GM12878 (cell line): ENCODE results near the gene STON1. TPM values are rescaled to one million over a fixed set of nuclear protein-coding genes. Genes with fewer than 3 reads are reported as not detected.

Experiments used
- ATAC-seq: fragments of 200-7000 bp; cut with Tn5 transposase; 3 replicates; pipeline ENCODE4 v1.9.1; 2020; ENCODE audit warnings: mild to moderate bottlenecking, moderate library complexity
- BruUV-seq: library from RNA; stranded (reverse); fragments of 400-500 nt; replicated peaks from 2 replicates; lab custom pipeline; 2021; lab: Mats Ljungman, UMichigan
- CTCF ChIA-PET: fragments of 300-600 bp; sonication (Branson Sonifier 250); formaldehyde crosslinking; extraction: SDS; loops from one replicate; lab custom pipeline; 2021; ENCODE audit warnings: inconsistent platforms; lab: Yijun Ruan, JAX
- POLR2A ChIA-PET: fragments of 350-600 bp; formaldehyde crosslinking; extraction: SDS; loops from one replicate; lab custom pipeline; 2021; ENCODE audit warnings: inconsistent platforms; lab: Charles Lee
- RAD21 ChIA-PET: fragments of 300-600 bp; sonication (Branson Sonifier 250); formaldehyde crosslinking; loops from one replicate; lab custom pipeline; 2023; ENCODE audit warnings: antibody characterized with exemption; ENCODE audit not compliant: unreplicated experiment; lab: Charles Lee
- SMC1A ChIA-PET: fragments of 300-600 bp; sonication (Branson Sonifier 250); formaldehyde crosslinking; loops from one replicate; lab custom pipeline; 2023; ENCODE audit not compliant: unreplicated experiment, uncharacterized antibody; lab: Charles Lee
- DNase-seq: peaks from one replicate; pipeline ENCODE4 v3.0.0-alpha.2; 2011; ENCODE audit warnings: low read depth, low spot score
- FAIRE-seq: peaks from 3 replicates; lab custom pipeline; 2011; peaks lifted over from hg19 to GRCh38; lab: Jason Lieb, UNC
- H2AFZ ChIP-seq: 2 replicates; pipeline ENCODE4 v1.6.0; 2011; ENCODE audit warnings: low read depth, low read length, control low read depth; ENCODE audit not compliant: control insufficient read depth
- H3K27ac ChIP-seq: 2 replicates; pipeline ENCODE4 v1.5.1; 2011; ENCODE audit warnings: control low read depth; ENCODE audit not compliant: control insufficient read depth, insufficient read depth
- H3K27me3 ChIP-seq, 2 experiments: replicated peaks in 1 of 2; 2 replicates each; pipeline versions ENCODE4 v1.6.0 to v1.6.1; 2011; ENCODE audit warnings: low read length in 1 of 2; ENCODE audit not compliant: control insufficient read depth in 2 of 2, insufficient read depth in 2 of 2
- H3K36me3 ChIP-seq, 2 experiments: 2 replicates each; pipeline ENCODE4 v1.5.1; 2011; ENCODE audit warnings: low read length in 1 of 2; ENCODE audit not compliant: control insufficient read depth in 2 of 2, insufficient read depth in 2 of 2
- H3K4me1 ChIP-seq: 2 replicates; pipeline ENCODE4 v1.6.1; 2011; ENCODE audit warnings: mild to moderate bottlenecking, low read length, moderate library complexity, mixed read lengths; ENCODE audit not compliant: control insufficient read depth, insufficient read depth
- H3K4me2 ChIP-seq: 2 replicates; pipeline ENCODE4 v1.6.0; 2011; ENCODE audit warnings: control low read depth; ENCODE audit not compliant: control insufficient read depth, insufficient read depth
- H3K4me3 ChIP-seq: fragments of 200-600 bp; sonication (generic); 2 replicates; pipeline ENCODE4 v1.5.1; 2016
- H3K79me2 ChIP-seq: 2 replicates; pipeline ENCODE4 v1.6.0; 2011; ENCODE audit warnings: low read length; ENCODE audit not compliant: control insufficient read depth, insufficient read depth
- H3K9ac ChIP-seq: 2 replicates; pipeline ENCODE4 v1.8.0; 2011; ENCODE audit warnings: low read length, control low read depth, mixed read lengths; ENCODE audit not compliant: control insufficient read depth, insufficient read depth
- H3K9me3 ChIP-seq: replicated peaks from 3 replicates; pipeline ENCODE4 v1.5.1; 2011; ENCODE audit warnings: mild to moderate bottlenecking, low read length; ENCODE audit not compliant: control insufficient read depth, insufficient read depth
- H4K20me1 ChIP-seq: 2 replicates; pipeline ENCODE4 v1.6.0; 2011; ENCODE audit not compliant: control insufficient read depth, insufficient read depth
- DPF2 ChIP-seq: fragments of 450-650 bp; IDR thresholded peaks from 2 replicates; pipeline ENCODE4 v1.6.1; 2017; ENCODE audit warnings: mild to moderate bottlenecking
- E2F8 ChIP-seq: fragments of 450-650 bp; IDR thresholded peaks from 2 replicates; pipeline ENCODE4 v1.6.1; 2018; ENCODE audit warnings: mild to moderate bottlenecking, low read depth, moderate library complexity; ENCODE audit not compliant: partially characterized antibody
- SREBF1 ChIP-seq: IDR thresholded peaks from 2 replicates; pipeline ENCODE4 v1.6.1; 2012; ENCODE audit warnings: mild to moderate bottlenecking, low read length
- ZBTB11 ChIP-seq: fragments of 450-650 bp; formaldehyde crosslinking; IDR thresholded peaks from 2 replicates; pipeline ENCODE4 v1.5.0; 2022; ENCODE audit warnings: mild to moderate bottlenecking, missing genetic modification characterization
- WGBS: methylation state at CpG from one replicate; pipeline ENCODE4 v1.1.6; 2016; ENCODE audit warnings: low lambda C conversion rate; ENCODE audit not compliant: insufficient replicate concordance, insufficient coverage; ENCODE audit errors: missing lambda C conversion rate; 5-methylcytosine and 5-hydroxymethylcytosine counted together
- in situ Hi-C: fragments of 300-500 bp; cut with MboI; formaldehyde crosslinking; loops from 9 replicates; pipeline ENCODE4 v1.14.3; 2018; ENCODE audit warnings: mixed read lengths
- intact Hi-C: fragments of 100-400 bp; cut with micrococcal nuclease; formaldehyde crosslinking; loops from one replicate; pipeline ENCODE4 v1.14.2; 2022; ENCODE audit not compliant: unreplicated experiment
- polyA plus RNA-seq, 11 experiments: library from polyadenylated mRNA; depleted of rRNA in 4 of 11; unstranded in 6 of 11; stranded (reverse) in 5 of 11; fragments of >200 nt; fragmentation: Nextera tagmentation in 4 of 11; fragmentation: Illumina TruSeq in 1 of 11; extraction: Ambion mirVana in 4 of 11; extraction: Trizol in 1 of 11; gene quantifications; 1 replicate in 1 of 11; 2 replicates in 10 of 11; pipeline versions ENCODE4 v1.2.1 to v1.2.3, GENCODE V29; 2011 to 2016; ENCODE audit warnings: inconsistent platforms in 2 of 11, missing spikeins in 2 of 11, low read depth in 1 of 11
- total RNA-seq, 4 experiments: library from RNA; depleted of rRNA in 3 of 4; stranded (reverse); fragments of >200 nt in 3 of 4; fragmentation: Illumina TruSeq in 1 of 4; extraction: Trizol in 1 of 4; gene quantifications; 2 replicates each; pipeline versions ENCODE4 v1.2.1 to v1.2.3, GENCODE V29; 2013 to 2021

Gene STON1
- total and polyA plus RNA-seq, 10 of the 15 experiments (the other 5 are each of a cell fraction or from before 2014, with no cell fraction given), result 0.11 to 0.90 (median 0.22) TPM; not detected in 2

- Histone ChIP-seq H4K20me1 (no peaks in the 10 kb centered on the region), H3K9me3 (no peaks in the 10 kb centered on the region), H3K79me2 (no peaks in the 10 kb centered on the region), H3K9ac (no peak overlapping the region), H3K4me2 (no peak overlapping the region), H3K27ac (no peak overlapping the region), H3K36me3 (no peaks in the 10 kb centered on the region), H2AFZ (no peak overlapping the region)
- in situ Hi-C loops, result no loop called here
- no TSS peak for BruUV-seq
- POLR2A ChIA-PET, result no interaction called here
- no peak for FAIRE-seq
- SMC1A ChIA-PET, result no interaction called here
- TF ChIP-seq DPF2, result no peak
- no peak for TF ChIP-seq SREBF1
- no peak for TF ChIP-seq E2F8
- TF ChIP-seq ZBTB11 (CRISPR knock-in tag), result no peak
- TF ChIP-seq, all 136 proteins: peak for 0
- CTCF ChIA-PET, result no interaction called here
- H3K4me1 ChIP-seq, result peaks cover 5% of the 10 kb centered on the region
- DNase-seq (no peak), ATAC-seq (no peak)
- RAD21 ChIA-PET, result no interaction called here
- intact Hi-C loops, result no loop called here
- H3K4me3 ChIP-seq, result no peak overlapping the region
- no peaks in the 10 kb centered on the region; a peak in 1 of 4 replicates for H3K27me3 ChIP-seq
- 44% methylated on average over 4 of the region's 4 CpGs for WGBS
Observed at GRCh38 chr2:48562281-48562680, 32.3 kb downstream of the STON1 start.
